ENCODE results near the gene PCSK6. TPM values are rescaled to one million over a fixed set of nuclear protein-coding genes. Genes with fewer than 3 reads are reported as not detected.

Gene PCSK6
- total and polyA plus RNA-seq, 2 experiments from 2014 or later: 0.38 TPM; not detected in 1

DNA sequence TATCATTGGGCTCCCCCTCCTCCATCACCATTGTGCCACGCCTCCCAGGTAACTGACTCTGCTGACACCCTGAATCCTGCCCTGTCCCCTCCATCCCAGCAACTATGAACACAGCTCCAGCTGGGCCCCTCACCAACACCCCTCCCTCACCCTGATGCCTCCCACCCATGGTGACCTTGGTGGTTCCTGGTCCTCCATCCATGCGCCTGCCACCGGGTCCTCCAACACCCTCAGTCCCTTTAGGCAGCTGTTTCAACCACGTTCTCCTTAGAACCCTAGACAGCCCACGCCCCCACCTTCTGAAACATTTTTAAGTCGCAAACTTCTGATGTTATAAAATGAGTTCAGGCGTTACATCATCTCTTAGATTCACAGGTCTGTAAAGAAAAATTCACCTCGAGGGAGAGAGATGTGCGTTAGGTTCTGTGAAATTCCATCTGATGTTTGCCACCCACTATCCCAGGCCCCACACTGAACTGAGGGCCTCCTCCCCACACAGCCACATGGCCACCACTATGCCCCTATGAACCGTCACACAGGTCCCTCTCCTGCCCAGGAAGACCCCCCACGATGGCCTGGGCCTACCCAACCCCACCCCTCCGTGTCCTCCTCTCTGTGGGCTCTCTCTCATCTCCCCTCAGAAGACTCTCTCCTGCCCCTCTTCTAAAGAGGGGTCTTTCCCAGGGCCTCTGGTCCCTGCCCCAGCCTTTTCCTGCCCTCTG is 29.8 kb downstream of the PCSK6 start:
- DNase-seq: no peak
- Histone ChIP-seq H4K20me1 (ENCODE audit: insufficient read depth) (no peaks in the 10 kb centered on the region), H3K9me3 (ENCODE audit: low read depth) (no peaks in the 10 kb centered on the region), H3K9ac (no peak overlapping the region), H3K4me2 (ENCODE audit: unreplicated experiment) (no peak overlapping the region), H2AFZ (no peak overlapping the region), H3K27ac (no peak overlapping the region), H3K36me3 (ENCODE audit: low read depth) (no peaks in the 10 kb centered on the region), H3K9me2 (ENCODE audit: insufficient read depth) (no peaks in the 10 kb centered on the region), H3F3A (ENCODE audit: insufficient read depth) (no peaks in the 10 kb centered on the region), H3K4me3 (no peak overlapping the region), H3K4me1 (ENCODE audit: insufficient read depth) (peaks cover 5% of the 10 kb centered on the region), H3K79me2 (ENCODE audit: insufficient read depth) (no peaks in the 10 kb centered on the region), H3K27me3 (replicated peaks; ENCODE audit: insufficient read depth) (peaks cover 16% of the 10 kb centered on the region; the same call in 1 of the 2 replicates)
- WGBS, 2 experiments (ENCODE audit: low coverage in 1 of 2, low lambda C conversion rate in 2 of 2, missing lambda C conversion rate in 2 of 2): 70 to 79% methylated on average over 10 to 12 of the region's 12 CpGs
- in situ Hi-C loops (cut with MboI): no loop called here
- TF ChIP-seq EZH2phosphoT487 (IDR thresholded peaks at IDR 0.05; ENCODE audit: insufficient read depth, low read depth): no peak
- no peak for TF ChIP-seq EZH2 (IDR thresholded peaks at IDR 0.05; ENCODE audit: insufficient read depth, poor library complexity, severe bottlenecking)

DNA sequence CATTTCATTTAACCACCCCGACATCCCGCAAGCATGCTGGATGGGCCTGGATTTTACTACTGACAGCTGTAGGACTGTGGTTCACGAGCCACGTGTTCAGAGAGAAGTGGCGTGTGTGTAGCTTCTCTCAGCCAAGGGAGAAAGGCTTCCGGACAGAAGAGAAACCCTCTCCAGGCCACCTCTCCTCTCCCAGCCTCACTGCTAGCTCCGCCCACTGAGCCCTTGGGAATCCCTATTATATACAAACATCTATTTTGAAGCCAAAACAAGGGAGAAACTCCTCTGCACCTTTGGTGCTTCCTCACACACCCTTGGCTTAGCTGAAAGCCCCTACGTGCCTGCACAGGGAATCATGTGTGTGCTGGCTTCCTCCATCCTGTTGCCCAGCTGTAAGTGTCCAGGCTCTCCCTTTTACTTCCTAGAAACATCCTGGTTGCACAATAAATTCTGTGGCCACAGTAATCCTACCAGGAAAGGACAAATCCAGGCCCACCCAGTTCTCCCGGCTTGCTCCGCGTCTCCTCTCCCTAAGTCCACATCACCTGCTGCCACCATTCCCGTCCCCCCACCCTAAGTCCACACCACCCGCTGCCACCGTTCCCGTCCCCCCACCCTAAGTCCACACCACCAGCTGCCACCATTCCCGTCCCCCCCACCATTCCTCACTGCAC is 30.5 kb downstream of the PCSK6 start:
- Histone ChIP-seq H3K9me2 (ENCODE audit: insufficient read depth) (no peaks in the 10 kb centered on the region), H3F3A (ENCODE audit: insufficient read depth) (no peaks in the 10 kb centered on the region), H3K4me2 (ENCODE audit: unreplicated experiment) (no peak overlapping the region), H3K27me3 (replicated peaks; ENCODE audit: insufficient read depth) (peaks cover 16% of the 10 kb centered on the region; the same call in 1 of the 2 replicates), H3K79me2 (ENCODE audit: insufficient read depth) (no peaks in the 10 kb centered on the region), H3K27ac (no peak overlapping the region), H4K20me1 (ENCODE audit: insufficient read depth) (no peaks in the 10 kb centered on the region), H3K4me1 (ENCODE audit: insufficient read depth) (peaks cover 5% of the 10 kb centered on the region), H3K9me3 (ENCODE audit: low read depth) (no peaks in the 10 kb centered on the region), H3K4me3 (no peak overlapping the region), H3K9ac (no peak overlapping the region), H3K36me3 (ENCODE audit: low read depth) (no peaks in the 10 kb centered on the region), H2AFZ (no peak overlapping the region)
- no peak for TF ChIP-seq EZH2 (IDR thresholded peaks at IDR 0.05; ENCODE audit: insufficient read depth, poor library complexity, severe bottlenecking)
- no peak for TF ChIP-seq EZH2phosphoT487 (IDR thresholded peaks at IDR 0.05; ENCODE audit: insufficient read depth, low read depth)
- 50 to 64% methylated on average over 9 to 16 of the region's 16 CpGs for WGBS, 2 experiments (ENCODE audit: low coverage in 1 of 2, low lambda C conversion rate in 2 of 2, missing lambda C conversion rate in 2 of 2)
- in situ Hi-C loops (cut with MboI): no loop called here
- DNase-seq: no peak

DNA sequence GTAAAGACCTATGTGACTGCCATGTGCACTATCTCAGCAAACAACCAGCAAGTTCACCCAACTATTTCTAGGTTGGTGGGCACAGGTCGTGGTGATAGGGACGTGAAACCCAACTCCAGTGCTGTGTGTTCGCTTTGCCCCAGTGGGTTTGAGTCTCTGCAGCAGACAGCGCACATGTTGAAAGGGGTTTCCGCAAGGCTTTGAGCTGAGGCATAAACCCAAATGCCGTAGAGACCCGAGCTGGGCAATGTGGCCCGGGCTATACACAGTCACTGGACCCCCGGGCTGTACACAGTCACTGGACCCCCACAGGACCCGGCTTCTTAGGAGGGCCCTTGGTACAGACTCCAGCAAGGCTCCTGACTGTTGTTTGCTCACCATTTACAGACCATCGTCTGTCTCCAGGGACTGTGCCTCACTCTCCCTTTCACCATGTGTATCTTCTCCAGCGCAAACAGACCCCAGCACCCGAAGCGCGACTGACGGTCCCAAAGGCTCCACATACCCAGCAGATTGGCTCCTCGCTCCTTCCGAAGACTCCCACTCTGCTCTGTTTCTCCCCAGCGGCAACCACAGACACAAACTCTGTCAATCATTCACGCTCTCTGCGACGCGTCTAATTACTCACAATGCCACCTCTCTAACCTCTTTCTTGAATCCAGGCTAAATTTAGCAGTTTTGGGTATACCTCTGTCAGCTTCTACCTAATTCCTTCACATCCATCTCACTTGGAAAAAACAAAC is 31.2 kb downstream of the PCSK6 start:
- no peaks in the 10 kb centered on the region for H3F3A ChIP-seq (ENCODE audit: insufficient read depth)
- no peaks in the 10 kb centered on the region for H3K9me3 ChIP-seq (ENCODE audit: low read depth)
- no peaks in the 10 kb centered on the region for H3K36me3 ChIP-seq (ENCODE audit: low read depth)
- no peak for TF ChIP-seq EZH2 (IDR thresholded peaks at IDR 0.05; ENCODE audit: insufficient read depth, poor library complexity, severe bottlenecking)
- no peak for TF ChIP-seq EZH2phosphoT487 (IDR thresholded peaks at IDR 0.05; ENCODE audit: insufficient read depth, low read depth)
- no peak for DNase-seq
- 88 to 90% methylated on average over 23 of the region's 23 CpGs for WGBS, 2 experiments (ENCODE audit: low coverage in 1 of 2, low lambda C conversion rate in 2 of 2, missing lambda C conversion rate in 2 of 2)
- H3K9ac ChIP-seq: no peak overlapping the region
- no peak overlapping the region for H3K27ac ChIP-seq
- H3K4me2 ChIP-seq (ENCODE audit: unreplicated experiment): no peak overlapping the region
- peaks cover 16% of the 10 kb centered on the region; the same call in 1 of the 2 replicates for H3K27me3 ChIP-seq (replicated peaks; ENCODE audit: insufficient read depth)
- no peaks in the 10 kb centered on the region for H4K20me1 ChIP-seq (ENCODE audit: insufficient read depth)
- in situ Hi-C loops (cut with MboI): no loop called here
- H3K9me2 ChIP-seq (ENCODE audit: insufficient read depth): no peaks in the 10 kb centered on the region
- H2AFZ ChIP-seq: no peak overlapping the region
- no peak overlapping the region for H3K4me3 ChIP-seq
- H3K79me2 ChIP-seq (ENCODE audit: insufficient read depth): no peaks in the 10 kb centered on the region
- peaks cover 5% of the 10 kb centered on the region for H3K4me1 ChIP-seq (ENCODE audit: insufficient read depth)

DNA sequence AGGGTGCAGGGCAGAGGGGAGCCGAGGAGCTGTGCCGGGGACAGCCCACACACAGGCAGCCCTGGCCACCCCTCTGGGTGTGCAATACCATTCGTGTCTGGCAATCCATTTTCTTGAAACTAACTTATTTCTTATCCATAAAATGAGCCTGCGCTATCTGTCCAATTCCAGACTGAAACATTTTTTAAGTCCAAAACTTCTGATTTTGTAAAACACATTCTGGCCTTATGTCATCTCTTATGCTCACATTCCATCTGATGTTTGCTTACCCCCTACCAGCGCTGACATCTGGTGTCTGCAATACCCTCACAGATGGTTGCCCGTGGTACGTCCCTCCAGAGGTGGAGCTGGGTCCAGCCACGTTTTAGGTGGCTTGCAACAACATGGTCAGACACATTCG is 31.8 kb downstream of the PCSK6 start:
- no peaks in the 10 kb centered on the region for H3K9me3 ChIP-seq (ENCODE audit: low read depth)
- H3K4me2 ChIP-seq (ENCODE audit: unreplicated experiment): no peak overlapping the region
- H3K36me3 ChIP-seq (ENCODE audit: low read depth): no peaks in the 10 kb centered on the region
- no peak for DNase-seq
- peaks cover 5% of the 10 kb centered on the region for H3K4me1 ChIP-seq (ENCODE audit: insufficient read depth)
- H3K27ac ChIP-seq: no peak overlapping the region
- no peak overlapping the region for H3K4me3 ChIP-seq
- H3K9ac ChIP-seq: no peak overlapping the region
- H3K27me3 ChIP-seq (replicated peaks; ENCODE audit: insufficient read depth): peaks cover 16% of the 10 kb centered on the region; the same call in 1 of the 2 replicates
- no peak for TF ChIP-seq EZH2 (IDR thresholded peaks at IDR 0.05; ENCODE audit: insufficient read depth, poor library complexity, severe bottlenecking)
- TF ChIP-seq EZH2phosphoT487 (IDR thresholded peaks at IDR 0.05; ENCODE audit: insufficient read depth, low read depth): no peak
- H3K9me2 ChIP-seq (ENCODE audit: insufficient read depth): no peaks in the 10 kb centered on the region
- in situ Hi-C loops (cut with MboI): no loop called here
- no peaks in the 10 kb centered on the region for H4K20me1 ChIP-seq (ENCODE audit: insufficient read depth)
- WGBS, 2 experiments (ENCODE audit: low coverage in 1 of 2, low lambda C conversion rate in 2 of 2, missing lambda C conversion rate in 2 of 2): 78 to 79% methylated on average over 9 of the region's 9 CpGs
- H3F3A ChIP-seq (ENCODE audit: insufficient read depth): no peaks in the 10 kb centered on the region
- no peaks in the 10 kb centered on the region for H3K79me2 ChIP-seq (ENCODE audit: insufficient read depth)
- no peak overlapping the region for H2AFZ ChIP-seq
